ENCODE measurements around the gene RFX8.
A peak's percentile ranks its signal among the peaks of the same experiment; 100 is the strongest.
"Not testable (repeated sequence)": the region's sequence is repeated elsewhere in the genome, so short reads cannot be mapped to it uniquely, and the experiment has no call there.

RFX8 gene

GRCh38 chr2:101439716-101440115, 35.2 kb downstream of the RFX8 start:
- DNase-seq = no peak

DNA sequence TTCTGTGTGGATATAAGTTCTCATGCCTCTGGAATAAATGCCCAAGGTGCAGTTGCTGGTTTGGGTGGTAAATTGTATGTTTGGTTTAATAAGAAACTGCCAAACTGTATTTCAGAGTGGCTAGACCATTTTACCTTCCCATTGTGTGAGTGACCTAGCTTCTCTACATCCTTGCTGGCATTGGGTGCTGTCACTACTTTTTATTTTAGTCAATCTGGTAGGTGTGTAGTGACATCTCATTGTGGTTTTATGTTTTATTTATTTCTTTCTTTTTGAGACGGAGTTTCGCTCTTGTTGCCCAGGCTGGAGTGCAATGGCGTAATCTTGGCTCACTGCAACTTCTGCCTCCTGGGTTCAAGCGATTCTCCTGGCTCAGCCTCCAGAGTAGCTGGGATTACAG, 36.4 kb downstream of the RFX8 start:
- DNase-seq = not testable (repeated sequence)

DNA sequence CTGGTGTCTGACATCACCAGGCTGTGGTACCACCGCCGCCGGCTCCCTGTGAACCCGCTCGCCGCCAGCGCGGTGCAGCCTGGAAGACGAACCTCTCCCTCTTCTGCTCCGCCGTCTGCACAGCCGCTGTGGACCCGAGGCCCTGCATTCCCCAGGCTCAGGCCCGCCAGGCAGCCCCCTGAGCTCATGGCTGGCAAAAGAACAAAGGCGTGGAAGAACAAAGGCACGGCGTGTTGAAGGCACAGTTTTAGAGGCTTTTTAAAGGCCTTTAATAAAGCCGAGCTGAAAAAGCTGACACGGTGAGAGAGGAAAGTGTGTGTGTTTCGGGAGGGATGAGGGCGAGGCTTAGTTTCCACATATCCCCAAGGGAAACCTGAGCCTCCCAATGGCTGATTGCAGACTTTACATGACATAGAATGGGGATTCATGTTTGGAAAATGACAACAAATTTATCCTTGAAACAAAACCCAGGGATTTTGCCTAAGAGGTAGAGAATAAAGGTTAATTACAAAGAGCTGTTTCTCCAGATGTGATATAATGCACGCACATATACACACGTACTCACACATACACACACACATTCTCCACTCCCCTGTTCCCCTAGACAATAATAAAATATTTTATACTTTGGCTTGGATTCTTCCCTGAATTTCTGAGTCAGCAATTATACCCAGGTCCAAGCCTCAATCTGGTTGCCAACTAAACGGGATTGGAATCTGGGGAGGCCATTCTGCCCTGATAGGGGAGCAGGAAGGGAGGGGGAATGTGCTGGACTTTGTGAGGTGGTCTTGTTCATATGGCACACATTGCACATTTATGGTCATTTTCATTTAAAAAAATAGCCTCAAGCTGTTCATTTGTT, 39.7 kb downstream of the RFX8 start:
- DNase-seq = no peak

GRCh38 chr2:101433465-101433864, 41.4 kb downstream of the RFX8 start:
- no peak for DNase-seq

GRCh38 chr2:101432411-101433181, 42.3 kb downstream of the RFX8 start:
- DNase-seq = no peak

- no peak for DNase-seq
Measured at GRCh38 chr2:101431486-101431885, 43.4 kb downstream of the RFX8 start.

- DNase-seq = no peak
Measured at GRCh38 chr2:101430156-101430555, 44.8 kb downstream of the RFX8 start.

DNA sequence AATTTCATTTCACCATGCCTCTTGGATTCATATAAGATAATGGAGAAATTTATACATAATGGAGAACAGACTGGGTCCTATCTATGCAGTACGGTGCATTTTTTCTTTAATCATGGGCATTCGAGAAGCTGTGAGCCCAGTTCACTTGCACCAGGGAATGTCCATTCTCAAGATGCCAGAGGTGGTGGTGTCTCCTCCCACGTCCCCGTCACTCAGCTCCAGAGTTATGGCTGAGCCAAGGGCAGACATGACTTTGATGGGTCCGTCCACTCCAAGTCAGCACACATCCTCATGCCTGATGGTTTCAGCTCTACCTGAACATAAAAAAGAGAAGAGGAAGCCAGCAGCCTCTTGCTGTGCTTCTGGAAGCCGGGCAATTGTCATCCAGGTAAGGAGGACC, 45.5 kb downstream of the RFX8 start:
- DNase-seq = no peak

GRCh38 chr2:101428422-101429176, 46.3 kb downstream of the RFX8 start:
- DNase-seq = no peak

- no peak for DNase-seq
Measured at GRCh38 chr2:101427743-101428142, 47.2 kb downstream of the RFX8 start.

GRCh38 chr2:101427240-101427639, 47.7 kb downstream of the RFX8 start:
- no peak for DNase-seq

- DNase-seq = no peak
Measured at GRCh38 chr2:101426822-101427221, 48.1 kb downstream of the RFX8 start.

DNA sequence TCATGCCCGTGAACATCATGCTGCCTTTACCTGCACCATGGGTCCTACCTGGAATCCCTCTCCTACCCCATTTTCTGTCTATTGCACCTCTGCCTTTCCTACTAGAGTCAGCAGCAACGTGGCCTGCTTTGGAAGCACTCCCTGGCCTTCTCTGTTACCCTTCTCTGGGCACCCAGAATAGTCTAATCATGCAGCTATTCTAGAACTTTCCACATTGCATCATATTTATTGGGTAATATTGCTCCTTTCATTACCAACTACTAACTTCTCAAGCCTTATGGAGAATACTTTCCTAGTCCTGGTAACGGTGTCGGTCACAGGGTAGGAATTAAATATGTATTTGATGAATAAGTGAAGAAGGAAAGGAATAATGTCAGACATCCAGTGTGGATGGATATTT, 54.3 kb downstream of the RFX8 start:
- no peak for DNase-seq

DNA sequence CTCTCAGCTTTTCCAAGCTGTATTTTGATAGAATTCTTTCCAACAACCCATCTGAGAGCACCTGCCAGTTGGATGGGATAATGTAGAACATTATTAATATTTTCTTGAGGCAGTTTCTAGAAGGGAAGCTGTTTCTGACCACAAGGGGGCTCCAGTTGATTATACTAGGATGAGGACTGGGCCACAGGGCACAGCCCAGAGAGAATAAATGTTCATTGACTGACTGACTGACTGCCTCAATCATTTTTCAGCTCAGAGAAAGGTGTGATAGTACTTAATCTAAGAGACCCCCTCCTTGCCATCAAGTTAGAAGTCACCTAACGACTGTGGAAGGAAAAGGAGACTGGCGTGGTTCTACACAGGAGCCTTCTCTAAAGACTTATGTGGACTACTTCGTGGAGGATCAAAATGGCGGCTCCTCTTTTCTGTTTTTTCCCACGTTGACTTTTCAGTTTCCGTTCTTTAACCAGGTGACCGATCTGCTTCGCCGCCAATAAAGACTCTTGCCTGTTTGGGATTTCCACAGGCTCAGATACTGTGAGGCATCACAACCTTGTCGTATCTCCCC, 55.7 kb downstream of the RFX8 start:
- peak; percentile 39 to 44 for DNase-seq

- DNase-seq = no peak
Measured at GRCh38 chr2:101418460-101419095, 56.3 kb downstream of the RFX8 start.

DNA sequence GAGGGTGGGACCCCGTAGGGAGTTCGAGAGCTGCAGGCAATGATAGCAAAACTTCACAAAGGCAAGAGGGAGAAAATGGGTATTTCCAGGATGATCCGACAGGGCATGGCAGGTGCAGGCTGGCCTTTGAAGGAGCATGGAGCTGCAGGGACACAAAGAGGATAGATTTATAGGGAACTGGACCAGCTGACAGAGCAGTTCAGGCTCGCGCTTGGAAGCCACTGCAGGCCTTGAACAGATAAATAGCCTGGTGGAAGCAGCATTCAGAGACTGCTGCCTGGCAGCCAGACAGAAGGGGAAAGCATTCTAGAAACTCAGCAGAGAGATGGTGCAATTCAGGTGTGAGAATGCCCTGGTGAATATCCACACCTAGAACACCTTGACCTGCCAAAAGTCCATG, 58.3 kb downstream of the RFX8 start:
- DNase-seq = no peak

DNA sequence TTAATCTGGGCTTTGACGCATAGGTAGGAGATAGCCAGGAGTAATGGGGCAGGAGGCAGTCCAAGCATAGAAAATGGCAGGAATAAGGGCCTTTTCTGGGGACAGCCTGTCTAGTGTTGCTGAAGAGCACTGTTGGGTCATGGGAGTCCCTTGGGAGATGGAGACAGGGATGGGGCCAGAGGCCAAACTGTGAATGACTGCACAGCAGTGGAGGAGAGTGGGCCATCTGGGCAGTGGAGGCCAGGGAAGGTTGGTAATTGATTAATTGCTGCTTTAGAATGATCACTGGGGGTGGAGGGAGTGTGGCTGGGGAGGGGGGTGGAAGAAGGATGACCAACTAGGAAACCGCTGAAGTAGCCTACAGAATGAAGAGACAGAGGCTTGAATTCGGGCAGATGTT, 59.0 kb downstream of the RFX8 start:
- no peak for DNase-seq

- DNase-seq = no peak
Measured at GRCh38 chr2:101415220-101415619, 59.7 kb downstream of the RFX8 start.

DNA sequence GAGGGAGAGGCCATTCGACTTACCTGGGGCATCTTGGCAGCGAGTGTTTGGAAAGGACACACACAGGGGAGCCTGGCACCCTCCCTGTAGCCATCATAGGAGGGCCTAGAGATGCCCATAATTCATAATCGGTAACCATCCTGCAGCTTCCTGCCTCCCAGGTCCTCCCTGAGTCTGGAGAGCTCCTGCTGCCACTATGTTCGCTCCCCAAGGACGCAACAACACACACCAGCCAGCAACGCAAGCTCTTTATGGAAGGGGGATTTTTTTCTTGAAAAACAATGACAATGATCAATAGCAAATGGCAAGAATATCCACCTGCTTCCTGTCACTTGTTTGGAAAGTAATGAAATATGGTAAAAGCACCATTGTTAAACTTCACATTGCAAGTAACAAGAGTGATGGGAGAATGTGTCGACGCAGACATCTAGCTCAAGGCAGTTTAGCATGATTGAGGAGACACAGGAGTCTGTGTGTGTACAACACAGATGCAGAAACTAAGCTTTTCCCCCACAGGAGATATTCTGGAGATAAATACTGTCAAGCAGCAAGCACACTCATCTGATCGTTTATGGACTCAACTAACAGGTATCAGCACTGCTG, 62.7 kb downstream of the RFX8 start:
- no peak for DNase-seq

GRCh38 chr2:101410746-101411145, 64.2 kb downstream of the RFX8 start:
- DNase-seq = peak; percentile 8 to 52

DNA sequence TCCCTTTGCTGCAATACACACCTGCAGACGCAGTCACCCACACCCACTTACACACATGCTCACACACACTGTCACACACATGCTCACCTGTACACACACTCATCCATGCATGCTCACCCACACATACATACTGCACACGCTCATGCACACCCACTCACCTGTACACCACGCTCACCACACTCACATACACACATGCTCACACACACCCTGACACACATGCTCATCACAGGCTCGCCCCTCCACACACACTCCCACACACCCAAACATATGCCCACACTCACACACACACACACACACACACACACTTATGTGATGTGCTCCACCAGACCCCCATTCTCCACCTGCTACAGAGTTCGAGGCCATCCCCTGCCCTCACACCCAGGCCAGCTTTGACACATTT, 64.8 kb downstream of the RFX8 start:
- DNase-seq = no peak

DNA sequence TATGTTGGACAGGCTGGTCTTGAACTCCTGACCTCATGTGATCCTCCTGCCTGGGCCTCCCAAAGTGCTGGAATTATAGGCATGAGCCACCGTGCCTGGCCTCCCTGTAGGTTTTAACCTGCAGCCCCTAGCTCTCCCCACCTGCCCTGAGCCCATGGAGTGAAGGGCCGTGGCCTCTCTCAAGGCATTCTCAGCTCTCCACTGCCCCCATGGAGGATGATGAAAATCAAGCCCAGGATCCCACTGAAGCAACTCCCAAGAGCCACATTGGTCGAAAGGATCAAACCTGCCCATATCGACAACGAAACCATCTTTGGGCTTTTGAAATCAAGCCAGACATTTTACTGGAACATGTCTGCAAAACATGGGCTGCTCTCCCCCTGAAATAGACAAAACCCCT, 65.2 kb downstream of the RFX8 start:
- no peak for DNase-seq
